ENCODE measurements around the gene DBET. TPM values are rescaled to one million over a fixed set of nuclear protein-coding genes. Genes with fewer than 3 reads are reported as not detected.
"Not testable (repeated sequence)": the region's sequence is repeated elsewhere in the genome, so short reads cannot be mapped to it uniquely, and the experiment has no call there.

The DBET gene
- total RNA-seq, 4 donors from 2014 or later = not detected

DNA sequence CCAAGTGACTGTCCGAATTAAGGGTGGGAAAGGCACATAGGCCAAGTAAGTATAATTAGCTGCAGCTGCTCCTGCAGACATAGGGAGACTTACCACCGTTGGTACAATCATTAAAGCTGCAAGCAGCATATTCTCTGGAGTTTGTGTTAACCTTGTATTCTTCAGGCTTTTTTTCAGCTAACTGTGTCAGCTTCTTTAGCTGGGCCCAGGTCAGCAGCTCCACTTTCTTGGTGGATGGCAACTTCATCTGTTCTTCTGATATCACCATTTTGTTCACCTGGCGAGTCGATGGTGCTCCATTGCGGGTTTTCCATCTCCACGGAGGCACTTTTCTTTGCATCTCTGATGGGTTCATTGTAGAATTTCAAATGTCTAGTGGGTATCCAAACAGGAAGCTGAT, 44.5 kb downstream of the DBET start:
- H3K4me3 ChIP-seq (ENCODE audit: low read depth, poor library complexity, severe bottlenecking); intact Hi-C loops (cut with DNase I; ENCODE audit: low total_unique reads): not testable (repeated sequence)
- DNase-seq (ENCODE audit: low spot score in 2 of 2) = peak in 1 of 2 donors; percentile 87
- 62 to 71% methylated on average over 6 of the region's 6 CpGs for WGBS, 2 donors

DNA sequence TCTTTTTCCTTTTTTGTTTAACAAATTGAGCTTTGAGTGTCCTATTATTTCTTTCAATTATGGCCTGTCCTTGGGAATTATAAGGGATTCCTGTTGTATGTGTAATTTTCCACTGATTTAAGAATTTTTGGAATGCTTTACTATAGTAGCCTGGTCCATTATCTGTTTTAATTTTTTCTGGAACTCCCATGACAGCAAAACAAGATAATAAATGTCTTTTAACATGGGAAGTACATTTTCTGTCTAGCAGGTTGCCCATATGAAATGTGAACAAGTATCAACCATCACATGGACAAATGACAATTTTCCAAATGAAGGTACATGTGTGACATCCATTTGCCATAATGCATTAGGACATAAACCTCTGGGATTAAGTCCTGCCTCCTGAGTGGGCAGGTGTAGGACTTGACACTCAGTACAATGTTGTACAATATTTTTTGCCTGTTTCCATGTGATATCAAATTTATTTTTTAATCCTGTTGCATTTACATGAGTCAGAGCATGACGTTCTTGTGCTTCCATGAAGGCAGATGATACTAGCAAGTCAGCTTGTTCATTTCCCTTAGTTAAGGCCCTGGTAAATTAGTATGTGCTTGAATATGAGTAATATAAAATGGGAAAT, 45.2 kb downstream of the DBET start:
- 37 to 41% methylated on average over 1 of the region's 1 CpG for WGBS, 2 donors

DNA sequence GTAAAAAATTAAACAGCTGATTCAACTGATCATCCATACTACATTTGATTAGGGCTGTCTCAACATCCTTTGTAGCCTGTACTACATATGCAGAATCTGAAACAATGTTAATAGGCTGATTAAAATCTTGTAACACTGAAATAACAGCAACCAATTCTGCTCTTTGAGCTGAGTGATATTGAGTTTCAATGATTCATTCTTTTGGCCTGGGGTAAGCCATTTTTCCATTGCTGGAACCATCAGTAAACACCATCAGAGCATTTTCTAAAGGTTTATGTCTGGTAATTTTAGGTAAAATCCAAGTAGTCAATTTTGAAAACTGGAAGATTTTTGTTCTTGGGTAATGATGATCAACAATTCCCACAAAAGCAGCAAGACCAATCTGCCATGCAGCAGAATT, 45.7 kb downstream of the DBET start:
- DNase-seq (ENCODE audit: low spot score in 2 of 2); intact Hi-C loops (cut with DNase I; ENCODE audit: low total_unique reads): not testable (repeated sequence)

More for the DNA sequence above, 45.2 kb downstream of the DBET start:
- intact Hi-C loops (cut with DNase I; ENCODE audit: low total_unique reads); H3K4me3 ChIP-seq (ENCODE audit: low read depth, poor library complexity, severe bottlenecking); DNase-seq (ENCODE audit: low spot score in 2 of 2): not testable (repeated sequence)
- TF ChIP-seq POLR2A (IDR thresholded peaks at IDR 0.05) = peak in 1 of 2 donors; percentile 0

DNA sequence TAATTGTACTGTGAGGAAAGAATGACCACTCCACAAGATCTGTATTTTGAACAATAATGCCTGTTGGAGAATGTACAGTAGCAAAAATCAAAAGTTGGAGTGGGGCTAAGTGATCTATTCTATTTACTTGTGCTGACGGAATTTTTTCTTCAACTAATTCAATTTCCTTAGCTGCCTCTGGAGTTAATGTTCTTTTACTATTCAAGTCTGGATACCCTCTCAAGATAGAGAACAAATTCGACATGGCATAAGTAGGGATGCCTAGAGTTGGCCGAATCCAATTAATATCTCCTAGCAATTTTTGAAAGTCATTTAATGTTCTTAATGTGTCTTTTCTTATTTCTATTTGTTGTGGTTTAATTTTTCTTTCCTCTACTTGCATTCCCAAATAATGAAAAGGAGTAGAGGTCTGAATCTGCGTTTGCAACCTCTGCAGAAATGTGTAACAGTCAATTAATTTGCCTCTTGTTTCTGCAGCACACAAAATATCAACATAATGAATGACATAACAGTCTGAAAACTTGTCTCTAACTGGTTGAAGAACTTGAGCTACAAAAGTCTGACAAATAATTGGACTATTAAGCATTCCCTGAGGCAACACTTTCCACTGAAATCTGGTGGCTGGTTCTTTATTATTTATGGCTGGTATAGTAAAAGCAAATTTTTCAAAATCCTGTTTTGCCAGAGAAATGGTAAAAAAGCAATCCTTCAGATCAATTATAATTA, 46.4 kb downstream of the DBET start:
- H3K4me3 ChIP-seq (ENCODE audit: low read depth, poor library complexity, severe bottlenecking); DNase-seq (ENCODE audit: low spot score in 2 of 2); intact Hi-C loops (cut with DNase I; ENCODE audit: low total_unique reads): not testable (repeated sequence)
- 56 to 64% methylated on average over 4 of the region's 4 CpGs for WGBS, 2 donors

More for the DNA sequence above, 45.7 kb downstream of the DBET start:
- H3K4me3 ChIP-seq (ENCODE audit: low read depth, poor library complexity, severe bottlenecking) = not testable (repeated sequence)

DNA sequence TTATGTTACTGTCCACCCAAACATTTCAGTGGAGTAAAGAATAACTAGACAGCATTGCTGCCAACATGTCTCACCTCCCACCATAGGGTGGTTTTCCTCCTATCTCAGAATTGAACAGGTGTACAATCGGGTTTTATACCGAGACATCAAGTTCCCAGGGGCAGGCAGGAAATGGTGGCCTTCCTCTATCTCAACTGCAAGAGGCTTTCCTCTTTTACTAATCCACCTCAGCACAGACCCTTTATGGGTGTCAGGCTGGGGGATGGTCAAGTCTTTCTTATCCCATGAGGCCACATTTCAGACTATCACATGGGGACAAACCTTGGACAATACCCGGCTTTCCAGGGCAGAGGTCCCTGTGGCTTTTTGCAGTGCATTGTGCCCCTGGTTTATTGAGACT, 48.6 kb downstream of the DBET start:
- WGBS, 2 donors = 72 to 77% methylated on average over 3 of the region's 3 CpGs
- intact Hi-C loops (cut with DNase I; ENCODE audit: low total_unique reads); H3K4me3 ChIP-seq (ENCODE audit: low read depth, poor library complexity, severe bottlenecking): not testable (repeated sequence)
- peak in 1 of 2 donors; percentile 79 for DNase-seq (ENCODE audit: low spot score in 2 of 2)

DNA sequence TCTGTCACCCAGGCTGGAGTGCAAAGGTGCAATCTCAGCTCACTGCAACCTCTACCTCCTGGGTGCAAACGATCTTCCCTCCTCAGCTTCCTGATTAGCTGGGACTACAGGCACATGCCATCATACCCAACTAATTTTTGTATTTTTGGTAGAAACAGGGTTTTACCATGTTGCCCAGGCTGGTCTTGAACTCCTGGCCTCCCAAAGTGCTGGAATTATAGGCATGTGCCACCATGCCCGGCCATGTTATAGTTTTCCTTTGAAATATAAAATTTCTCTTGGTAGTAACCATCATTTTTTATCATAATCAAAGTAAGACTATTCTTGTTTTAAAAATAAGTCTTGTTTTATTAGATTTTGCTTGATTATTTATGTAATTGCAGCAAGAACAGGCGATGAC, 50.7 kb downstream of the DBET start:
- 56 to 66% methylated on average over 3 of the region's 3 CpGs for WGBS, 2 donors
- intact Hi-C loops (cut with DNase I; ENCODE audit: low total_unique reads); H3K4me3 ChIP-seq (ENCODE audit: low read depth, poor library complexity, severe bottlenecking): not testable (repeated sequence)
- DNase-seq (ENCODE audit: low spot score in 2 of 2) = peak in 1 of 2 donors; percentile 79

Other genes starting within 250 kb of the DBET start
- 10 to 100 TPM; 29.6 to 41.3 (median 39.6) TPM for gene FRG1, start 123.6 kb upstream of the DBET start, total RNA-seq
- gene FRG2, start 37.2 kb upstream of the DBET start, total RNA-seq = not detected
- gene DUX4, start 109.3 kb downstream of the DBET start, total RNA-seq = not detected